HepG2 (cell line): ENCODE results near the gene LARP1. TPM values are rescaled to one million over a fixed set of nuclear protein-coding genes. Genes with fewer than 3 reads are reported as not detected.

Experiments used
- HMGA1 ChIP-seq: sonication (generic); formaldehyde crosslinking; conservative IDR thresholded peaks from 2 replicates; pipeline ENCODE4 v1.4.0; 2020; ENCODE audit warnings: missing genetic modification reagents
- JUNB ChIP-seq: sonication (generic); formaldehyde crosslinking; IDR thresholded peaks from 2 replicates; pipeline ENCODE4 v1.8.0; 2022; ENCODE audit warnings: missing genetic modification reagents, mild to moderate bottlenecking, borderline replicate concordance
- MTF1 ChIP-seq: sonication (generic); formaldehyde crosslinking; IDR thresholded peaks from 2 replicates; pipeline ENCODE4 v1.5.0; 2020; ENCODE audit warnings: missing genetic modification reagents
- PRPF4 ChIP-seq: fragments of 200-400 bp; formaldehyde crosslinking; IDR thresholded peaks from 2 replicates; pipeline ENCODE4 v1.6.1; 2016; ENCODE audit warnings: low read length, low read depth; ENCODE audit not compliant: poor library complexity, severe bottlenecking
- RARA ChIP-seq: IDR thresholded peaks from 2 replicates; pipeline ENCODE4 v1.6.1; 2016; ENCODE audit warnings: missing genetic modification reagents, missing compliant biosample characterization
- YEATS4 ChIP-seq: sonication (generic); formaldehyde crosslinking; IDR thresholded peaks from 2 replicates; pipeline ENCODE4 v1.4.0; 2020; ENCODE audit warnings: missing genetic modification reagents, borderline replicate concordance
- ZBTB21 ChIP-seq: sonication (generic); formaldehyde crosslinking; IDR thresholded peaks from 2 replicates; pipeline ENCODE4 v1.4.0; 2020; ENCODE audit warnings: missing genetic modification reagents
- ZBTB3 ChIP-seq: sonication (generic); formaldehyde crosslinking; IDR thresholded peaks from 2 replicates; pipeline ENCODE4 v1.4.0; 2020; ENCODE audit warnings: low read depth, mild to moderate bottlenecking, moderate library complexity, missing genetic modification reagents, borderline replicate concordance
- ZC3H4 ChIP-seq: sonication (generic); formaldehyde crosslinking; IDR thresholded peaks from 2 replicates; pipeline ENCODE4 v1.4.0; 2020; ENCODE audit warnings: missing genetic modification reagents, borderline replicate concordance
- ZFP82 ChIP-seq: sonication (generic); formaldehyde crosslinking; IDR thresholded peaks from 2 replicates; pipeline ENCODE4 v1.5.1; 2020; ENCODE audit warnings: mild to moderate bottlenecking, missing genetic modification reagents, borderline replicate concordance
- ZNF101 ChIP-seq: sonication (generic); formaldehyde crosslinking; IDR thresholded peaks from 2 replicates; pipeline ENCODE4 v1.4.0; 2020; ENCODE audit warnings: mild to moderate bottlenecking, low read depth, missing genetic modification reagents, borderline replicate concordance
- ZNF12 ChIP-seq: sonication (generic); formaldehyde crosslinking; IDR thresholded peaks from 2 replicates; pipeline ENCODE4 v1.5.0; 2020; ENCODE audit warnings: missing genetic modification reagents
- ZNF451 ChIP-seq: sonication (generic); formaldehyde crosslinking; IDR thresholded peaks from 2 replicates; pipeline ENCODE4 v1.5.0; 2020; ENCODE audit warnings: mild to moderate bottlenecking, missing genetic modification reagents
- ZNF616 ChIP-seq: sonication (generic); formaldehyde crosslinking; IDR thresholded peaks from 2 replicates; pipeline ENCODE4 v1.5.0; 2020; ENCODE audit warnings: low read depth, mild to moderate bottlenecking, missing genetic modification reagents
- ZNF672 ChIP-seq: sonication (generic); formaldehyde crosslinking; IDR thresholded peaks from 2 replicates; pipeline ENCODE4 v1.8.1; 2022; ENCODE audit warnings: missing genetic modification reagents
- ZNF678 ChIP-seq: sonication (generic); formaldehyde crosslinking; IDR thresholded peaks from 2 replicates; pipeline ENCODE4 v1.4.0; 2020; ENCODE audit warnings: mild to moderate bottlenecking, missing genetic modification reagents
- ZUFSP ChIP-seq: sonication (generic); formaldehyde crosslinking; IDR thresholded peaks from 2 replicates; pipeline ENCODE4 v1.9.0; 2021; ENCODE audit warnings: missing genetic modification reagents, mild to moderate bottlenecking, borderline replicate concordance
- polyA plus RNA-seq, 8 experiments: library from polyadenylated mRNA; depleted of rRNA in 3 of 8; stranded (reverse) in 7 of 8; unstranded in 1 of 8; fragments of >200 nt; fragmentation: Illumina TruSeq in 4 of 8; extraction: Trizol in 4 of 8; gene quantifications; 2 replicates each; pipeline versions ENCODE4 v1.2.1 to v1.2.3, GENCODE V29; 2011 to 2016; ENCODE audit warnings: low read depth in 4 of 8, missing spikeins in 1 of 8, mixed read lengths in 1 of 8; ENCODE audit not compliant: insufficient read depth in 1 of 8
- total RNA-seq, 5 experiments: library from RNA; depleted of rRNA; stranded (reverse); fragments of >200 nt; fragmentation: Illumina TruSeq; extraction: Trizol; gene quantifications; 2 replicates each; pipeline ENCODE4 v1.2.3, GENCODE V29; 2016; ENCODE audit warnings: low read depth in 1 of 5
- TF ChIP-seq, protein P1 (sequence below): sonication (generic); formaldehyde crosslinking; IDR thresholded peaks from 2 replicates; pipeline ENCODE4 v1.4.0; 2020; ENCODE audit warnings: missing genetic modification reagents, borderline replicate concordance
- TF ChIP-seq, protein P2 (sequence below): sonication (generic); formaldehyde crosslinking; IDR thresholded peaks from 2 replicates; pipeline ENCODE4 v1.4.0; 2020; ENCODE audit warnings: missing genetic modification reagents
- TF ChIP-seq, protein P3 (sequence below): sonication (generic); formaldehyde crosslinking; IDR thresholded peaks from 2 replicates; pipeline ENCODE4 v1.8.0; 2022; ENCODE audit warnings: mild to moderate bottlenecking, missing genetic modification reagents, moderate library complexity

LARP1 gene
- total and polyA plus RNA-seq, 2 of the 13 experiments (the other 11 are each of a cell fraction or from before 2014, with no cell fraction given), result 45.2 to 61.4 TPM

DNA sequence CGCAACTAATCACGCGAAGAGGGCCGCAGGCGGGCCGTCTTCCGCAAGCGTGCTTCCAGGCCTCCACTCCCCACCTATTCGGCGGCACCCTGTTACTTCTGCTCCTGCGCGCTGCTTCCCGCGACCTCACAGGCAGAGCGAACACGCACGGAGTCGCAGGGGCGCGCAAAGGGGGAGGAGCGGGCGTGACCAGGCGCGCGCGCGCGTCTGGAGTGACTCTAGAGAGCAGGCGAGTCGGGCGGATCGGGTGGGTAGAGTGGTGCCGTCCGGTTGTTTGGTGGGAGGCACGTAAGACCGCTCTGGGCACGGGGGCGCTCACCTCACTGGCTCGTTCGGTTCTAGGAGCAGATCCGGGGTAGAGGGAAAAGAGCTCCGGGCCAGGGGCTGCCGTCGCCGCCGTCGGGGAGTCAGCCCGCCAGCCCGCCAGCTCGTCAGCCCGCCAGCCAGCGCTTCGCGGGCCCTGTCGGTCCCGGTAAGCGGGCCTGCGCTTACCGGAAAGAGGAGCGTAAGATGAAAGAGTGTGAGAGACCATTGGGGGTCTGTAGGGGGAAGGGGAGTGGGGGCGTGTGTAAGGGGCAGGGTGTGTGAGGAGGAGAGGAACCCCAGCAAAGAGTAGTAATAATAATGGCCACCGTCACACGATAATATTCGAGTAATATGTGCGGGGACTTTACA lies 103.3 kb downstream of the LARP1 start, which contains the start of gene CNOT8 (continued):
- TF ChIP-seq, protein P1, sequence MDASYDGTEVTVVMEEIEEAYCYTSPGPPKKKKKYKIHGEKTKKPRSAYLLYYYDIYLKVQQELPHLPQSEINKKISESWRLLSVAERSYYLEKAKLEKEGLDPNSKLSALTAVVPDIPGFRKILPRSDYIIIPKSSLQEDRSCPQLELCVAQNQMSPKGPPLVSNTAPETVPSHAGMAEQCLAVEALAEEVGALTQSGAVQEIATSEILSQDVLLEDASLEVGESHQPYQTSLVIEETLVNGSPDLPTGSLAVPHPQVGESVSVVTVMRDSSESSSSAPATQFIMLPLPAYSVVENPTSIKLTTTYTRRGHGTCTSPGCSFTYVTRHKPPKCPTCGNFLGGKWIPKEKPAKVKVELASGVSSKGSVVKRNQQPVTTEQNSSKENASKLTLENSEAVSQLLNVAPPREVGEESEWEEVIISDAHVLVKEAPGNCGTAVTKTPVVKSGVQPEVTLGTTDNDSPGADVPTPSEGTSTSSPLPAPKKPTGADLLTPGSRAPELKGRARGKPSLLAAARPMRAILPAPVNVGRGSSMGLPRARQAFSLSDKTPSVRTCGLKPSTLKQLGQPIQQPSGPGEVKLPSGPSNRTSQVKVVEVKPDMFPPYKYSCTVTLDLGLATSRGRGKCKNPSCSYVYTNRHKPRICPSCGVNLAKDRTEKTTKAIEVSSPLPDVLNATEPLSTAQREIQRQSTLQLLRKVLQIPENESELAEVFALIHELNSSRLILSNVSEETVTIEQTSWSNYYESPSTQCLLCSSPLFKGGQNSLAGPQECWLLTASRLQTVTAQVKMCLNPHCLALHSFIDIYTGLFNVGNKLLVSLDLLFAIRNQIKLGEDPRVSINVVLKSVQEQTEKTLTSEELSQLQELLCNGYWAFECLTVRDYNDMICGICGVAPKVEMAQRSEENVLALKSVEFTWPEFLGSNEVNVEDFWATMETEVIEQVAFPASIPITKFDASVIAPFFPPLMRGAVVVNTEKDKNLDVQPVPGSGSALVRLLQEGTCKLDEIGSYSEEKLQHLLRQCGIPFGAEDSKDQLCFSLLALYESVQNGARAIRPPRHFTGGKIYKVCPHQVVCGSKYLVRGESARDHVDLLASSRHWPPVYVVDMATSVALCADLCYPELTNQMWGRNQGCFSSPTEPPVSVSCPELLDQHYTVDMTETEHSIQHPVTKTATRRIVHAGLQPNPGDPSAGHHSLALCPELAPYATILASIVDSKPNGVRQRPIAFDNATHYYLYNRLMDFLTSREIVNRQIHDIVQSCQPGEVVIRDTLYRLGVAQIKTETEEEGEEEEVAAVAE (CRISPR knock-in tag), result no peak
- peak; percentile 71; the same call in 1 of the 2 replicates for TF ChIP-seq ZNF616 (CRISPR knock-in tag)
- no peak; the same call in 1 of the 2 replicates for TF ChIP-seq ZBTB21 (CRISPR knock-in tag)
- no peak for TF ChIP-seq MTF1 (CRISPR knock-in tag)
- peak; percentile 69 for TF ChIP-seq ZNF451 (CRISPR knock-in tag)
- no peak for TF ChIP-seq ZC3H4 (CRISPR knock-in tag)
- no peak for TF ChIP-seq ZBTB3
- no peak for TF ChIP-seq JUNB
- TF ChIP-seq HMGA1 (CRISPR knock-in tag), result no peak
- no peak for TF ChIP-seq ZNF678 (CRISPR knock-in tag)
- TF ChIP-seq, protein P2, sequence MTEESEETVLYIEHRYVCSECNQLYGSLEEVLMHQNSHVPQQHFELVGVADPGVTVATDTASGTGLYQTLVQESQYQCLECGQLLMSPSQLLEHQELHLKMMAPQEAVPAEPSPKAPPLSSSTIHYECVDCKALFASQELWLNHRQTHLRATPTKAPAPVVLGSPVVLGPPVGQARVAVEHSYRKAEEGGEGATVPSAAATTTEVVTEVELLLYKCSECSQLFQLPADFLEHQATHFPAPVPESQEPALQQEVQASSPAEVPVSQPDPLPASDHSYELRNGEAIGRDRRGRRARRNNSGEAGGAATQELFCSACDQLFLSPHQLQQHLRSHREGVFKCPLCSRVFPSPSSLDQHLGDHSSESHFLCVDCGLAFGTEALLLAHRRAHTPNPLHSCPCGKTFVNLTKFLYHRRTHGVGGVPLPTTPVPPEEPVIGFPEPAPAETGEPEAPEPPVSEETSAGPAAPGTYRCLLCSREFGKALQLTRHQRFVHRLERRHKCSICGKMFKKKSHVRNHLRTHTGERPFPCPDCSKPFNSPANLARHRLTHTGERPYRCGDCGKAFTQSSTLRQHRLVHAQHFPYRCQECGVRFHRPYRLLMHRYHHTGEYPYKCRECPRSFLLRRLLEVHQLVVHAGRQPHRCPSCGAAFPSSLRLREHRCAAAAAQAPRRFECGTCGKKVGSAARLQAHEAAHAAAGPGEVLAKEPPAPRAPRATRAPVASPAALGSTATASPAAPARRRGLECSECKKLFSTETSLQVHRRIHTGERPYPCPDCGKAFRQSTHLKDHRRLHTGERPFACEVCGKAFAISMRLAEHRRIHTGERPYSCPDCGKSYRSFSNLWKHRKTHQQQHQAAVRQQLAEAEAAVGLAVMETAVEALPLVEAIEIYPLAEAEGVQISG (CRISPR knock-in tag), result peak; percentile 99
- no peak for TF ChIP-seq PRPF4
- TF ChIP-seq, protein P3, sequence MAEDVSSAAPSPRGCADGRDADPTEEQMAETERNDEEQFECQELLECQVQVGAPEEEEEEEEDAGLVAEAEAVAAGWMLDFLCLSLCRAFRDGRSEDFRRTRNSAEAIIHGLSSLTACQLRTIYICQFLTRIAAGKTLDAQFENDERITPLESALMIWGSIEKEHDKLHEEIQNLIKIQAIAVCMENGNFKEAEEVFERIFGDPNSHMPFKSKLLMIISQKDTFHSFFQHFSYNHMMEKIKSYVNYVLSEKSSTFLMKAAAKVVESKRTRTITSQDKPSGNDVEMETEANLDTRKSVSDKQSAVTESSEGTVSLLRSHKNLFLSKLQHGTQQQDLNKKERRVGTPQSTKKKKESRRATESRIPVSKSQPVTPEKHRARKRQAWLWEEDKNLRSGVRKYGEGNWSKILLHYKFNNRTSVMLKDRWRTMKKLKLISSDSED, result no peak
- no peak for TF ChIP-seq ZNF672 (CRISPR knock-in tag)
- TF ChIP-seq ZNF12, result 0 out of 2 replicates have a peak, but pooled peaks have one; percentile 7
- TF ChIP-seq ZFP82 (CRISPR knock-in tag), result 0 out of 2 replicates have a peak, but pooled peaks have one; percentile 79
- peak; percentile 73 for TF ChIP-seq YEATS4 (CRISPR knock-in tag)
- TF ChIP-seq ZNF101 (CRISPR knock-in tag), result no peak
- TF ChIP-seq ZUFSP (CRISPR knock-in tag), result no peak
- TF ChIP-seq RARA (CRISPR knock-in tag), result no peak; the same call in 1 of the 2 replicates
